Retinal pigment epithelial cell (primary cell): Measurements from ENCODE around the gene BMP6.

ENCODE experiments used
- DNase-seq: peaks from one replicate; pipeline ENCODE4 v3.0.0-alpha.2; 2010; ENCODE audit warnings: low read depth
- H3K4me3 ChIP-seq: 2 replicates; pipeline ENCODE4 v1.5.1; 2011; ENCODE audit warnings: mild to moderate bottlenecking, low read length, control low read depth, moderate library complexity
- CTCF ChIP-seq: conservative IDR thresholded peaks from 2 replicates; pipeline ENCODE4 v1.5.1; 2011; ENCODE audit warnings: low read depth, low read length, control low read depth, inconsistent platforms

The BMP6 gene

GRCh38 chr6:7773914-7774313 lies 48.0 kb downstream of the BMP6 start:
- no peak for TF ChIP-seq CTCF
- DNase-seq: no peak
- no peak overlapping the region for H3K4me3 ChIP-seq

GRCh38 chr6:7776509-7776908 lies 50.6 kb downstream of the BMP6 start:
- no peak overlapping the region for H3K4me3 ChIP-seq
- no peak for DNase-seq
- no peak for TF ChIP-seq CTCF

- no peak for TF ChIP-seq CTCF
- H3K4me3 ChIP-seq: no peak overlapping the region
These were observed 51.2 kb downstream of the BMP6 start for GRCh38 chr6:7777074-7777473.

GRCh38 chr6:7781240-7781639 lies 55.3 kb downstream of the BMP6 start:
- DNase-seq: no peak
- H3K4me3 ChIP-seq: no peak overlapping the region
- no peak for TF ChIP-seq CTCF

More at GRCh38 chr6:7777074-7777473, 51.2 kb downstream of the BMP6 start:
- no peak for DNase-seq

- H3K4me3 ChIP-seq: no peak overlapping the region
- no peak for TF ChIP-seq CTCF
- DNase-seq: no peak
These were observed 58.3 kb downstream of the BMP6 start for GRCh38 chr6:7784248-7784647.

- no peak for TF ChIP-seq CTCF
- no peak for DNase-seq
- no peak overlapping the region for H3K4me3 ChIP-seq
These were observed 58.8 kb downstream of the BMP6 start for GRCh38 chr6:7784706-7785105.

- no peak overlapping the region for H3K4me3 ChIP-seq
- no peak for TF ChIP-seq CTCF
- DNase-seq: no peak
These were observed 59.5 kb downstream of the BMP6 start for GRCh38 chr6:7785243-7786035.
